Measurements from ENCODE around the gene SANBR.

GRCh38 chr2:61023670-61024069 lies 42.0 kb upstream of the SANBR start:
- no peak for TF ChIP-seq POLR2AphosphoS5 (IDR thresholded peaks at IDR 0.05; ENCODE audit: insufficient read depth, low read depth, low read length)
- no peak for TF ChIP-seq EZH2 (IDR thresholded peaks at IDR 0.05; ENCODE audit: borderline replicate concordance, low read depth, low read length, severe bottlenecking)
- TF ChIP-seq, protein P1, sequence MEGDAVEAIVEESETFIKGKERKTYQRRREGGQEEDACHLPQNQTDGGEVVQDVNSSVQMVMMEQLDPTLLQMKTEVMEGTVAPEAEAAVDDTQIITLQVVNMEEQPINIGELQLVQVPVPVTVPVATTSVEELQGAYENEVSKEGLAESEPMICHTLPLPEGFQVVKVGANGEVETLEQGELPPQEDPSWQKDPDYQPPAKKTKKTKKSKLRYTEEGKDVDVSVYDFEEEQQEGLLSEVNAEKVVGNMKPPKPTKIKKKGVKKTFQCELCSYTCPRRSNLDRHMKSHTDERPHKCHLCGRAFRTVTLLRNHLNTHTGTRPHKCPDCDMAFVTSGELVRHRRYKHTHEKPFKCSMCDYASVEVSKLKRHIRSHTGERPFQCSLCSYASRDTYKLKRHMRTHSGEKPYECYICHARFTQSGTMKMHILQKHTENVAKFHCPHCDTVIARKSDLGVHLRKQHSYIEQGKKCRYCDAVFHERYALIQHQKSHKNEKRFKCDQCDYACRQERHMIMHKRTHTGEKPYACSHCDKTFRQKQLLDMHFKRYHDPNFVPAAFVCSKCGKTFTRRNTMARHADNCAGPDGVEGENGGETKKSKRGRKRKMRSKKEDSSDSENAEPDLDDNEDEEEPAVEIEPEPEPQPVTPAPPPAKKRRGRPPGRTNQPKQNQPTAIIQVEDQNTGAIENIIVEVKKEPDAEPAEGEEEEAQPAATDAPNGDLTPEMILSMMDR (IDR thresholded peaks at IDR 0.05; ENCODE audit: extremely low read depth in 1 of 2, insufficient read depth in 1 of 2, low read depth in 1 of 2, low read length in 2 of 2), result no peak
- TF ChIP-seq POLR2A (IDR thresholded peaks at IDR 0.05; ENCODE audit: low read depth, low read length), result no peak
- no peak for TF ChIP-seq FOS (IDR thresholded peaks at IDR 0.05; ENCODE audit: borderline replicate concordance, insufficient read depth, low read length)
- no peak for TF ChIP-seq MAX (IDR thresholded peaks at IDR 0.05; ENCODE audit: insufficient read depth, insufficient read length)
- TF ChIP-seq GATA2 (IDR thresholded peaks at IDR 0.05; ENCODE audit: insufficient read depth, insufficient read length, low read depth, low read length), result no peak
- TF ChIP-seq JUN (IDR thresholded peaks at IDR 0.05; ENCODE audit: borderline replicate concordance, insufficient read depth, insufficient read length, low read depth), result no peak

All from endothelial cell of umbilical vein (primary cell).